Stimulated activated CD8-positive, alpha-beta memory T cell treated with anti-CD3 and anti-CD28 coated beads, Interleukin-15, amount 100 ng/mL, for 1 hour (primary cell): ENCODE measurements around the gene TMEM98.
"Not testable (repeated sequence)": the region's sequence is repeated elsewhere in the genome, so short reads cannot be mapped to it uniquely, and the experiment has no call there.

Experiments
- DNase-seq: peaks from one replicate; pipeline ENCODE4 v3.0.0-alpha.2; 2020; ENCODE audit warnings: low read depth

TMEM98 gene

DNA sequence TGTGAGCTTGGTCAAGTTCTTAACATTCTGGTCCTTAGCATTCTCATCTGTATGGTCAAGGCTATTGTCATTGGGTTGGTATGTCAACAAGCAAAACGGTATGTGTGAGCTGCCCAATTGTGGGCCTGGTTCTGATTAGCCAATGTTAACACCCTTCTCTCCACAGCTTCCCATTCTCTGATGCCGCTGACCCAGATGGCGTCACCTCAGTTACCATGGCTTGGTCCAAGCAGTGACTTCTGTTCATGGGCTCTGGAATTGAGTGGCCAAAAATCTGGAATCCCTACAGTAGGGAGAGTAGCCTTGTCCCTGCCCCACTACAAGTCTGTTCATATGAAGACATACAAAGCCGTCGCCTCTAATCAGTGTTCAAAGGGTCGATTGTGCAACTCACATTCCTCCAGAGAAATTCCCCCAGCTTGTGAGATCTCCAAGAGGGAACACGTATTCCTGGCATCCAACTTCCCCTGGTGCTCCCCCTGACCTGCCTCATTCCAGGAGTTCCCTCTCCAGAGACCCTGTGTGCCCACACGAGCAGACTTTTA, 15.8 kb downstream of the TMEM98 start:
- DNase-seq = no peak

DNA sequence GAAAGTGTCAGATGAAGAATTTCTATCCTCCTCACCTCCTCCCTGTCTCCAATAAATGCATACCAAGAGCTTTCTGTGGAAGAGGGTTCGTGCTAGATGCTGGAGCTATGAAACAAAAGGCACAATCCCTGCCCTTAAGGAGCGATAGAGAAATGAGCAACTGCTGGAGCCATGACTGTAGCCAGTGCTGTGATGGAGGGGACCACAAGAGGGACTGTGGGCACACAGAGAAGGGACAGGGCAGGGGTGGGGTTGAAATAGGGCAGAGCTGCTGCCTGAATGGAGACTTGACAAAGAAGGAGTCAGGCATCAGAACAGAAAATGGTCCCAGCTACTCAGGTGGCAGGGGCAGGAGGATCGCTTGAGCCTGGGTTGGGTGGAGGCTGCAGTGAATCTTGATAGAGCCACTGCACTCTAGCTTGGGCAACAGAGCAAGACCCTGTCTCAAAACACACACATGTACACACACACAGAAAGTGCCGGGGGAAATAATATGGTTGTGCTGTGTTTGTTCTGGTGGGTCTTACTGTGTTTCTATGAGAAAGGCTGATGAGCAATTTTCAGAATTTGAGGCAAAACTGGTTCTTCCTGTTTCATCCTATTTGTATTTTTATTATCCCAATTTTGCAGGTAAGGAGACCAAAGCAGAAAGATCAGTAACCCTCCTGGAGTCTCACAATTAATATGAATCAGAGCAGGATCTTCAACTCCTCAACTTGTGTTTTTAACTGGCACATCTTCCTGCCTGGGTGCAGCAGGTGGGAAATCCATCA, 16.5 kb downstream of the TMEM98 start:
- no peak for DNase-seq

DNA sequence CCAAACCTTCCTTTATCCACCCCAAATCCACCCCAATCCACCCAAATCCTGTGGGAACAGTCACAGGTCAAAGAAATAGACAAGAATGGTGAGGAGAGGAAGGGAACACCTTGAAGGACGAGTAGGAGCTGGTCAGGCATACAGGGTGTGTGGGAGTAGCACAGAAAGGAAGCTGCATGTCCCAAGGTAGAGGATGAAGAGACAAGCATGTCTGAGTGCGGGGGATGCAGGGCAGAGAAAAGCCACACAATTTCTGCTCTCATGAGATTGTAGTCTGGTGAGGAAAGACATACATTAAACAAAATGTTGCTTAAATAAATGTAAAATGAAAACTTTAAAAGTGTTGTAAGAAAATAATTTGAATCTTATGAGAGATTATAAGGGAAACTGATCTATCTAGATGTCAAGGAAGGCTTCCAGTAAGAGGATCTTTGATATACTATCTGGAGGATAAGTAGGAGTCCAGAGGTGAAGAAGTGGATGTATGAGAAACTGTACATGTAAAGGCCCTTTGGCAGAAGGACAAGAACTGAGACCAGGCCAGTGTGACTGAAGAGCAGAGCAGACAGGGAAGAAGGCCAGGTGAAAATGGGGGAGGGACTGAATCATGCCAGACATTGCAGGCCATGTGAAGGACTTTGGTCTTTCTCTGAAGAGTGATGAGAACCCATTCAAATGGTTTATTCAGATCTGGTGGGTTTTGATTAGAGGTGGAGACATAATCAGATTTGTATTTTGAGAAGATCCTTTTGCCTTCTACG, 18.6 kb downstream of the TMEM98 start:
- no peak for DNase-seq

DNA sequence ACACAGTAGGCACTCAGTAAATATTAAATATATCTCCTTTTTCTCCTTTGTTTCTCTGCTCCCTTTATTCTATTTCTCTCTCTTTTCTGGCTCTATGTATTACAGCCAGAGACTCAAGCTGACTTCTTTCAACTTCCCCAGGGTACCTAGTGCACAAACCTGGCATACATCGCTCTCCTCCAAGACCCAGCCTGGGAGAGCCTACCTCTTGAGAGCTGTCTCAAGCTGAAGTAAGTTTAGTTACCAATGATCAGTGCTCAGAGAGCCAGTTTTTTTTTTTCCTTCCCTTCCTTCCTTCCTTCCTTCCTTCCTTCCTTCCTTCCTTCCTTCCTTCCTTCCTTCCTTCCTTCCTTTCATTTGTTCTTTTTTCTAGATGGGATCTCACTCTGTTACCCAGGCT, 19.8 kb downstream of the TMEM98 start:
- no peak for DNase-seq

DNA sequence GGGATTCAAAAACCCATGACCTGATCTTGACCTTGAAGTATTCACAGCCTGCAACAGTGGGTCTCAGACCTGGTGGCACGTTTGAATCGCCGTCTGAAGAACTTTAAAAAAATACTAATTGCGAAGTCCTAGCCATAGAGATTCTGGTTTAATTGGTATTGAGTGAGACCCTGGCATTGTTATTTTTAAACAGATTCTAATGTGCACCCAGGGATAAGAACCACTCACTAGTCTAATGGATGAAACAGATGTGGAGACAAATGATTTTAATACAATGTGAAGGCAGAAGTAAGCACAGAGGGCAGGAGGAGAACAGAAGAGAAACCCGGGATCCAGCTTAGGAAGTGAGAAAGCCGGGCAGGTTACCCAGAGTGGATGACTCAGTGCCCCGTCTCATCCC, 21.2 kb downstream of the TMEM98 start:
- DNase-seq = no peak

DNA sequence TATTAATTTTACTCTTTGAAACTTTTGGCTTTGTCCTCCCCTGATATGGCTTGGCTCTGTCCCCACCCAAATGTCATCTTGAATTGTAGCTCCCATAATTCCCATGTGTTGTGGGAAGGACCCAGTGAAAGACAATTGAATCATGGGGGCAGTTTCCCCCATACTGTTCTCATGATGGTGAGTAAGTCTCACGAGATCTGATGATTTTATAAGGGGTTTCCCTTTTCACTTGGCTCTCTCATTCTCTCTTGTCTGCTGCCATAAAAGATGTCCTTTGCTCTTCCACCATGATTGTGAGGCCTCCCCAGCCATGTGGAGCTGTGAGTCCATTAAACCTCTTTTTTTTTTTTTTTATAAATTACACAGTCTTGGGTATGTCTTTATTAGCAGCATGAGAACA, 24.5 kb downstream of the TMEM98 start:
- DNase-seq = not testable (repeated sequence)

DNA sequence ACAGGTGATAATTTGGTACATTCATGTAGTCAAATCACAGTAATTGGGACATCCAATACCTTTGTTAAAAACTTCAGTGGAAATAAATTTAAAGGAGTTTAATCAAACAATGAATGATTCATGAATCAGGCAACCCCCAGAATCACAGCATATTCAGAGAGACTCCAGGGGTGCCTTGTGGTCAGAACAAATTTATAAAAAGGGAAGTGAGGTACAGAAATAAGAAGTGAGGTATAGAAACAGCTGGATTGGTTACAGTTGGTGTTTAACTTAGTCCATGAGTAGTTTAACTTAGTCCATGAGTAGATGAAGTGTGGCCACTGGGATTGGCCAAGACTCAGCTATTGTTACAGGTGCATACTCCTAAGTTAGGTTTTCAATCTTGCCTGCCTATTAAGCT, 25.1 kb downstream of the TMEM98 start:
- no peak for DNase-seq

DNA sequence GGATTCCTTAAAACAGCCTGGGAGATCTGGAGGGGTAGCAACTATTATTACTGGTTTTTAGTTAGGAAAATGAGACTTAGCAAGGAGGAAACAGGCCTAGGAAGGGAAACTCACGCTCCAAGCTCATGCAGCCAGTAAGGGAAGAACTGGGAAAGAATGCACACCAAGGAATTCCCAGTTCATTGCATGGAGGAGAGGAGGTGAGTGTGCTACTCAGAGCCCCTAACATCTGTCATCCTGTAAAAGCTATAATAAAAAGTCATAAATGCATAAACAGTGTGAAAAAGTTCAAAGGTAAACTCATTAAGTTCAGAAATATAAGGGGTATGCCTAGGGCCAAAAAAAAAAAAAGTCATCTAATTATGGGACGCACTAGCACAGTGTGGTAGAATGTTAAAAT, 25.9 kb downstream of the TMEM98 start:
- DNase-seq = no peak

DNA sequence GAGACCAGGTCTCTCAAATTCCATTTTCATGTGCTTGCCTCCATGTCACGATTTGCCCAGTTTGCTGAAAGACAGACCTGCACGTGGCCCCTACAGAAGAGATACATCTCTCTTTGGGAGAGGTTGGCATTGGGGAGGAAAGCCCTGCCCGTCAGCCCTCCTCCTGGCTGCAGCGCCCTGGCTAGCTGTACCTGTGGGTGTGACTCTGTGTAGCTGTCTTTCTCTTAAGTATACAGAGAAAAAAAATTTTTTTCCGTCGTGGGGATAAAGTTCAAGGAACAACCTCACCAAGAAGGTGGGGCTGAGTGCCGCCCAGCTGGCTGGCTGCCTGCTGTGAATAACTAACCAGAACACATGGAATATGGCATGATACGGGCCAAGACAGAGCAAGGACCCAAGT, 26.5 kb downstream of the TMEM98 start:
- no peak for DNase-seq

DNA sequence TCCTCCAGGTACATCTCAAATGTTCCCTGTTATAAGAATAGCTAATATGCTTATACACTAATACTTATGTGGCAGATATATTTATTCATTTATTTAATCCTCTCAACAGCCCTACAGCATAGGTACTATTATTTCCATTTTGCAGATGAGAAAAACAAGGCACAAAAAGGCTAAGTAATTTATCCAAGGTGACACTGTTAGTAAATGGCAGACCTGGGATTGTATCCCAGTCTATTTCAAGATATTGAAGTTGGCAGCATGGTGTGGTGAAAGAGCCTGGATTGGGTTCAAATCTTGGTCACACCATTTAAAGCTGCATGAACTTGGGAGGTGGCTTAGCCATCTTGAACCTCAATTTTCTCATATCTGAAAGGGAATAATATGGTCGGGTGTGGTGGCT, 27.2 kb downstream of the TMEM98 start:
- no peak for DNase-seq

DNA sequence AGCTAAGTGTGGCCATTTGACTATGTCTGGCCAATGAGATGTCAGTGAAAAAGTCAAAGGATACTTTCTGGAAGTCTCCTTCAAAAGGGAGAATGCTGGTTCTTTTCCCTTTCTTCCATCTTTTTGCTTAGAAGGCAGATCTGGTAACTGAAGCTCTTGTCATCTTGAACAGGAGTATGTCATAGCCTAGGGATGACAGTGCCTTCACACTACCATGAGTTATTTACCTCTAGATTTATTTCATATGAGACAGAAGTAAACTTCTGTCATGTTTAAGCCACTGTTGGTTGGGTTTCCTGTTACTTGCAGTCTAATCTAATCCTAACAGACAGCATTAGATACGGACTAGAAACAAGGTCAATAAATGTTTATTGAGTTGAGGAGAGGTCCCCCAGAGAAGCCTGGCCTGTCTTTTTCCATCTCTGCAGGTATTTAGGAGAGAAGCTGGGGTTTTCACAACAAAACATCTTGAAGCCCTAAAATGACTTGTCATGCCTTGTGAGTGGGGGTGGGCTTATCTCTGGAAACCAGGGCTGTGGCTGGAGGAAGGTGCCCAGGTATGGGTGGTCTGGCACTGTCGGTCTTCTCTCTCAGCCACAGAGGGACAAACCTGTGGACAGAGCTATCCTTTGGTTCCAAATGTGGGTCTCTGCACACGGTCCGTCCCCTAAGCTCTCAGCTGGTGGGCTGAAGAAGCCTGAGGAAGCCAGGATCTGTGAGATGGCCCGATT, 28.5 kb downstream of the TMEM98 start:
- no peak for DNase-seq

DNA sequence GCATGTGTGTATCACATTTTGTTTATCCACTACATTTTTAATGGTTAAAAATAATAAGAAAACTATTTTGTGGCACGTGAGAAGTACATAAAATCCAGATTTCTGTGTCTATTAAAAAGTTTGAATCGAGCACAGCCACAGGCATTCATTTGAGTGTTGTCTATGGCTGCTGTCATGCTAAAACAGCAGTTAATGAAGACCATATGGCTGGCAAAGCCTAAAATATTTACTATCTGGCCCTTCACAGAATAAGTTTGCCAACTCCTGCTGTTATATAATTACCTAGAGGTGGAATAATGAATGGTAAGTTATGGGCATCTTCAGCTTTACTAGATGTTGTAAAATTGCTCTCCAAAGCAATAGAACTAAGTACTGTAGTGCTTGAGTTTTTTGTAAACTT, 30.5 kb downstream of the TMEM98 start:
- no peak for DNase-seq

DNA sequence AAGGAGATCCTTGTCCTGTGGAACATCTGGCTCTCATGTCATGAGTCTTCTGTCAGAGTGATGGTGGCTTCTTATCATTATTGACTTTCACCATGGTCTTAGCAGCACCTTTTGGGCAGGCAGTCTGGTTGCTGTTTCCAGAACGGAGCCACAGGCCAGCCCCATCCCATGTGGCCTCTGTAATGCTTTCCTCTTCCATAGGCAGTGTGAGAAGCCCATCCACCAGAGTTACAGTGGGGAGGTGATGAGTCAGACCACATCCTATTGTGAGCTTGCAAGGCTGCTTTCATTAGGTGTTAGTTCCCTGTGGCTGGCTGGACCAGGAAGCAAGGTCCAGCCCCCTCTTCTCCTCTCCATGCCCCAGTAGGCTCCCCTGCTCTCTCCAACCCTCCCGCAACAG, 32.9 kb downstream of the TMEM98 start:
- no peak for DNase-seq

DNA sequence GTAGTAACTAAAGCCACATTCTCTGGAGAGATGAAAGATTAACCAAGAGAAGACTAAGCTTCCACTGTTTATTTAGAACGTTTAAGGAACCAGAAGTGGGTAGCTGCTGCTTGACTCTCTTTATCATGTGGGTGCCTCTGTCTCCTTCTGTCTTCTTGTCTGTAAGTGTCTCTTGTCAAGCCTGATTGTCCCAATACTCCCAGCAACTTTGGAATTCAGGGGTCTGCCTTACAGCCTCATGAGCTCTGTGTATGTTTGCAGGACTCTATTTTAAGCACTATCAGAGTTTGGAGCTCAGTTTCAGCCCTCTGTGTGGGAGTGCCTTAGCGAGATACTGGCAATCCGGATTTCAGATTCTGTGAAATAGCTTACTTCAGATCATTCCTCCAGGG, 34.4 kb downstream of the TMEM98 start:
- DNase-seq = no peak

DNA sequence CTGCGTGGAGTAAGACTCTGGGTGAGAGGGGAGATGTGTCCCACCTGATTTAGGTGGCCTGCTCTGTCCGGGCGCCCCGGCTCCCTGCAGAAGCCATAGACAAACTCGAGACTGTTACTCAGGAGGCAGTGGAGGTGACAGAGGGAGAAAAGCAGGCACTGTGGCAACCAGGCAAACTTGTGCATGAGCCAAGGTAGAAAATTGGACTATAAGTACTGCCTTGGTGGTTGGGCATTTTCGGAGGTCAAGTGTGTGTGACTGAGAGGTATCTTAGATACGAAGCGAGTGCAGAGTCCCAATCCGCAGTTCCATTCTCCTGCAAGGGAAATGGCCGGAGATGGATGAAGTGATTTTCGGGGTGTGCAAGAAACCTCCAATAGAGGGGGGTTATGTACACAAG, 36.6 kb downstream of the TMEM98 start:
- no peak for DNase-seq

DNA sequence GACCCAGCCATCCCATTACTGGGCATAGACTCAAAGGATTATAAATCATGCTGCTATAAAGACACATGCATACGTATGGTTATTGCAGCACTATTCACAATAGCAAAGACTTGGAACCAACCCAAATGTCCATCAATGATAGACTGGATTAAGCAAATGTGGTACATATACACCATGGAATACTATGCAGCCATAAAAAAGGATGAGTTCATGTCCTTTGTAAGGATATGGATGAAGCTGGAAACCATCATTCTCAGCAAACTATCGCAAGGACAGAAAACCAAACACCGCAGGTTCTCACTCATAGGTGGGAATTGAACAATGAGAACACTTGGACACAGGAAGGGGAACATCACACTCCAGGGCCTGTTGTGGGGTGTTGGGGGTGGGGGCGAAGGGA, 41.3 kb downstream of the TMEM98 start:
- DNase-seq = not testable (repeated sequence)

DNA sequence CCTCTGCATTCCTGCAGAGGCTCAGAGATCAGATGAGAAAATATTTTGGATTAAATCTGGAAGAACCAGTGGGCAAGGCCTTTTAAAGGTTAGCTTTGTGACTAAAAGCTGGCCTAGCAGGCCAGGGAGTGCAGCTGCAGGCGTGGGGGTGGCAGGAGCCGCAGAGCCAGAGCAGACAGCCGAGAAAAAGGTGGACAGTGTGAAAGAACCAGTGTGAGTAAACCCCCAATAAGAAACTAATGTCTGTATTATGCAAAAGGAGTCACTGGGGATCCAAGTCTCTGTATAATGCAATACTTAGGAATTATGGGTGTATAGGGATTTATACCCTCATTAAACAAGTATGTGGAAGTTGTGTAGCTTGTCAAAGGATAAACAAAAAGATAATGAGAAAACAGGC, 42.3 kb downstream of the TMEM98 start:
- no peak for DNase-seq

DNA sequence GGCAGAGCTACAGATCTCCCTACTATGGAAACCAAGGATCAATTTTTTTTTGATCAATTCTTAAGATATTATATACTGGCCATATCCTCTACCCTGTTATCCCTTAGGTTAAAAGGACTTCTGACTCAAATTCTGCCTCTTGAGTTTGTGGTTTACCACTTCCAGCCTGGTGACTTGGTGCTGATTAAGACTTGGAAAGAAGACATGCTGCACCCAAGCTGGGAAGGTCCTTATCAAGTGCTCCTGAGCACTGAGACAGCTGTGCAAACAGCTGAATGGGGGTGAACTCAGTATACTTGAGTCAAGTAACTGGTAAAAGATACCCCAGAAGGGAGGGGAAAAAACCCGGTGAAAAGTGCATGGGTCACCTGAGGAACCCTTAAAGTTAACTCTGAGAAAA, 43.2 kb downstream of the TMEM98 start:
- DNase-seq = no peak

DNA sequence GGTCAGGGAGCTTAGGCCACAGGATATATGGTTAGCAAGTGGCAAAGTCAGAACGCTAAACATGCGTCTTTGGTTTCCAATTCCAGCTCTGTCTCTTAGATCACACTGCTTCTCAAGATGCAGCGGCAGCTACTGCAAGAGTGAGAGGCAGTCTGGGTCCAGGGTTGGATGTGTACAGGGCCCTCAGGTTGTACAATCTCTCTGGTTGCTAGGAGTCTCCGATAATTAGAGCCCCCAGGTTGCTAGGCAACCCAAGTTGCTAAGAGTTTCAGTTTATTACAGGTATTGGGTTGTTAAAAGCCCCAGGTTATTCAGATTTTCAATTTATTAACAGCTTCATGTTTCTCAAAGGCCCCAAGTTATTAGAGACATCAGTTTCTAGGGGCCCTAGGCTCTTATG, 48.2 kb downstream of the TMEM98 start:
- no peak for DNase-seq

DNA sequence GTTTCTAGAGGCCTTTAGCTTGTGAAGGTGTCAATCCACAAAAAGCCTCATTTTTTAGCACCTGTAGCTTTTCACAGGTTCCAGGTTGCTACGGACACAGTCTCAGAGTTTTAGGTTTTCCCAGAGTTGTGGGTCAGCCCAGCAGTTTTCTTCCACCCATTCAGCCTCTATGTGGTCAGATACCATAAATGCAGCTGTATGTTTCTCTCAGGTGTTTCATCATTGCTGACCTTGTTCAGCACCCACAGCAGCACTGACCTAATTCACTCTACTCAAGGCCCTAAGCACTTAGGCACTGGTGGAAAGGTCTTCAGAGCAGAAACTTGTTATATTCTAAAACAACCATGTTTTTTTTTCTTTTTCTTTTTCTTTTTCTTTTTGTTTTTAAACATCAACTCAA, 48.7 kb downstream of the TMEM98 start:
- DNase-seq = no peak

DNA sequence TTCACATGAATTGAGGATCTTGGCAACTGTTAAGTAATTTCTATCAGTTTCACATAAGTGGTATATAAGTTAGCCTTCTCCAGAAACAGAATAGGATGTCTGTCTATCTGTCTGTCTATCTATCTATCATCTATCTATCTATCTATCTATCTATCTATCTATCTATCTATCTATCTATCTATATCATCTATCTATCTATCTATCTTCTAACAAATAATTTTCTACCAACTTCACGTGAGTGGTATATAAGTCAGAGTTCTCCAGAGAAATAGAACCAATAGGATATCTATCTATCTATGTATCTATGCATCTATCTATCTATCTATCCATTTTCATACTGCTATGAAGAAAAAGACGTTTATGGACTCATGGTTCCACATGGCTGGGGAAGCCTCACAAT, 52.3 kb downstream of the TMEM98 start:
- no peak for DNase-seq

DNA sequence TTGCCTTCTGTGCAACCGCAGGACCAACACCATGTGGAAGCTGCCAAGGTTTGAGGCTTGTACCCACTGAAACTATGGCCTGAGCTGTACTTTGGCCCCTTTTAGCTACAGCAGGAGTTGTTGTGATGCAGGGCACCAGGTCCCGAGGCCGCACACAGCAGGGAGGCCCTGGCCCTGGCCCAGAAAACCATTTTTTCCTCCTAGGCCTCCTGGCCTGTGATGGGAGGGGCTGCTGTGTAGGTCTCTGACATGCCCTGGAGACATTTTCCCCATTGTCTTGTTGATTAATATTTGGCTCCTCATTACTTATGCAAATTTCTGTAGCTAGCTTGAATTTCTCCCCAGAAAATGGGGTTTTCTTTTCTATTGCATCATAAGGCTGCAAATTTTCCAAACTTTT, 53.7 kb downstream of the TMEM98 start:
- not testable (repeated sequence) for DNase-seq
